Measurements from ENCODE around the gene RNF212.

DNA sequence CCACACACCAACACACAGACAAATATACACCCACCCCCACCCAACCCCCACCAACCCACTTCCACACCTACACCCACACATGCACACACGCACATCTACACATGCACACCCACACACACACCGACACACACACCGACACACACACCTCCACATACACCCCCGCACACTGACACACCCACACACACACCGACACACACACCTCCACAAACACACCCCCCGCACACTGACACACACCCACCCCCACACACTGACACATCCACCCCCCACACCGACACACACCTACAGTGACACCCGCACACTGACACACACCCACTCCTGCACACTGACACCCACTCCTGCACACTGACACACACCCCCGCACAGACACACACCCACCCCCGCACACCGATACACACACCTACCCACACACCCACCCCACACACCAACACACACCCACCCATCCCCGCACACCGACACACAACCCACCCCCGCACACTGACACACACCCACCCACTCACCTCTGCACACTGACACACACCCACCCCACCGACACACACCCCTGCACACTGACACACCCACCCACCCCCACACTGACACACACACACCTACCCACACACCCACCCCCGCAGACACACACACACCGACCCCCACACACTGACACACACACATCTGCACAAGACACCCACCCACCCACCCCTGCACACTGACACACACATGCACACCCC is 70.9 kb downstream of the RNF212 start:
- TF ChIP-seq, protein P1, sequence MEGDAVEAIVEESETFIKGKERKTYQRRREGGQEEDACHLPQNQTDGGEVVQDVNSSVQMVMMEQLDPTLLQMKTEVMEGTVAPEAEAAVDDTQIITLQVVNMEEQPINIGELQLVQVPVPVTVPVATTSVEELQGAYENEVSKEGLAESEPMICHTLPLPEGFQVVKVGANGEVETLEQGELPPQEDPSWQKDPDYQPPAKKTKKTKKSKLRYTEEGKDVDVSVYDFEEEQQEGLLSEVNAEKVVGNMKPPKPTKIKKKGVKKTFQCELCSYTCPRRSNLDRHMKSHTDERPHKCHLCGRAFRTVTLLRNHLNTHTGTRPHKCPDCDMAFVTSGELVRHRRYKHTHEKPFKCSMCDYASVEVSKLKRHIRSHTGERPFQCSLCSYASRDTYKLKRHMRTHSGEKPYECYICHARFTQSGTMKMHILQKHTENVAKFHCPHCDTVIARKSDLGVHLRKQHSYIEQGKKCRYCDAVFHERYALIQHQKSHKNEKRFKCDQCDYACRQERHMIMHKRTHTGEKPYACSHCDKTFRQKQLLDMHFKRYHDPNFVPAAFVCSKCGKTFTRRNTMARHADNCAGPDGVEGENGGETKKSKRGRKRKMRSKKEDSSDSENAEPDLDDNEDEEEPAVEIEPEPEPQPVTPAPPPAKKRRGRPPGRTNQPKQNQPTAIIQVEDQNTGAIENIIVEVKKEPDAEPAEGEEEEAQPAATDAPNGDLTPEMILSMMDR (IDR thresholded peaks at IDR 0.05) = no peak
- no peak for TF ChIP-seq POLR2A (IDR thresholded peaks at IDR 0.05)

Measured in uterus (tissue), 2 donors.